PFSK-1 (cell line): Measurements from ENCODE around the gene CEP350.

Source experiments
- POLR2AphosphoS5 ChIP-seq: IDR thresholded peaks from 2 replicates; pipeline ENCODE4 v1.6.1; 2012; ENCODE audit warnings: low read depth, mild to moderate bottlenecking, control low read depth, low read length, moderate library complexity
- SIN3A ChIP-seq: IDR thresholded peaks from 2 replicates; pipeline ENCODE4 v1.6.1; 2012; ENCODE audit warnings: mild to moderate bottlenecking, low read length, moderate library complexity, borderline replicate concordance; ENCODE audit not compliant: insufficient read depth
- TF ChIP-seq, protein P1 (sequence below), 2 experiments: IDR thresholded peaks; 2 replicates each; pipeline versions ENCODE4 v1.6.1 to v1.8.0; 2011 to 2012; ENCODE audit warnings: low read depth in 2 of 2, low read length in 2 of 2, control low read depth in 1 of 2, inconsistent platforms in 1 of 2, mild to moderate bottlenecking in 1 of 2, moderate library complexity in 1 of 2; ENCODE audit not compliant: insufficient read depth in 1 of 2

GRCh38 chr1:180154325-180155181, 199.9 kb downstream of the CEP350 start, which contains the start of gene QSOX1:
- peak; percentile 69 for TF ChIP-seq POLR2AphosphoS5
- no peak for TF ChIP-seq SIN3A
- TF ChIP-seq, protein P1, sequence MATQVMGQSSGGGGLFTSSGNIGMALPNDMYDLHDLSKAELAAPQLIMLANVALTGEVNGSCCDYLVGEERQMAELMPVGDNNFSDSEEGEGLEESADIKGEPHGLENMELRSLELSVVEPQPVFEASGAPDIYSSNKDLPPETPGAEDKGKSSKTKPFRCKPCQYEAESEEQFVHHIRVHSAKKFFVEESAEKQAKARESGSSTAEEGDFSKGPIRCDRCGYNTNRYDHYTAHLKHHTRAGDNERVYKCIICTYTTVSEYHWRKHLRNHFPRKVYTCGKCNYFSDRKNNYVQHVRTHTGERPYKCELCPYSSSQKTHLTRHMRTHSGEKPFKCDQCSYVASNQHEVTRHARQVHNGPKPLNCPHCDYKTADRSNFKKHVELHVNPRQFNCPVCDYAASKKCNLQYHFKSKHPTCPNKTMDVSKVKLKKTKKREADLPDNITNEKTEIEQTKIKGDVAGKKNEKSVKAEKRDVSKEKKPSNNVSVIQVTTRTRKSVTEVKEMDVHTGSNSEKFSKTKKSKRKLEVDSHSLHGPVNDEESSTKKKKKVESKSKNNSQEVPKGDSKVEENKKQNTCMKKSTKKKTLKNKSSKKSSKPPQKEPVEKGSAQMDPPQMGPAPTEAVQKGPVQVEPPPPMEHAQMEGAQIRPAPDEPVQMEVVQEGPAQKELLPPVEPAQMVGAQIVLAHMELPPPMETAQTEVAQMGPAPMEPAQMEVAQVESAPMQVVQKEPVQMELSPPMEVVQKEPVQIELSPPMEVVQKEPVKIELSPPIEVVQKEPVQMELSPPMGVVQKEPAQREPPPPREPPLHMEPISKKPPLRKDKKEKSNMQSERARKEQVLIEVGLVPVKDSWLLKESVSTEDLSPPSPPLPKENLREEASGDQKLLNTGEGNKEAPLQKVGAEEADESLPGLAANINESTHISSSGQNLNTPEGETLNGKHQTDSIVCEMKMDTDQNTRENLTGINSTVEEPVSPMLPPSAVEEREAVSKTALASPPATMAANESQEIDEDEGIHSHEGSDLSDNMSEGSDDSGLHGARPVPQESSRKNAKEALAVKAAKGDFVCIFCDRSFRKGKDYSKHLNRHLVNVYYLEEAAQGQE (IDR thresholded peaks at IDR 0.05; ENCODE audit: insufficient read depth in 1 of 2, low read depth in 2 of 2, low read length in 2 of 2) = 0 out of 4 replicates have a peak, but pooled peaks have one; percentile 8 to 10
